ENCODE data around the gene CDH13.

DNA sequence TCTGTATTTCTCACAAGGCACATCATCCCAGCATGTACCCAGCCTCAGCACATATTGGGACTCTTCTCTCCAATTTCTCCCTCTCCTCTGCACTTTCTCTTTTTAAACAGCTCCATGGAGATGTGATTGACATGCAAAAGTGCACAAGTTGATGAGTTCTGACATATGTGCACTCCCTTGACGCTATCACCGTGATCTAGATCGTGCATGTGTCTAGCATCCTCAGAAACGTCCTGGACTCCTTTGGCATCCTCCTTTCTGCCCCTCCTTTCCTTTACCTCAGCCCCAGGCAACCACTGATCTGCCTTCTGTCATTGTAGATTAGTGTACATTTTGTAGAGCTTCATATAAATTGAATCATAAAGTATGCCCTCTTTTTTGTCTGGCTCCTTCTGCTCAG, 1073.0 kb downstream of the CDH13 start:
- TF ChIP-seq POLR2AphosphoS5 (IDR thresholded peaks at IDR 0.05; ENCODE audit: insufficient read depth, low read depth, low read length), result no peak
- TF ChIP-seq, protein P1, sequence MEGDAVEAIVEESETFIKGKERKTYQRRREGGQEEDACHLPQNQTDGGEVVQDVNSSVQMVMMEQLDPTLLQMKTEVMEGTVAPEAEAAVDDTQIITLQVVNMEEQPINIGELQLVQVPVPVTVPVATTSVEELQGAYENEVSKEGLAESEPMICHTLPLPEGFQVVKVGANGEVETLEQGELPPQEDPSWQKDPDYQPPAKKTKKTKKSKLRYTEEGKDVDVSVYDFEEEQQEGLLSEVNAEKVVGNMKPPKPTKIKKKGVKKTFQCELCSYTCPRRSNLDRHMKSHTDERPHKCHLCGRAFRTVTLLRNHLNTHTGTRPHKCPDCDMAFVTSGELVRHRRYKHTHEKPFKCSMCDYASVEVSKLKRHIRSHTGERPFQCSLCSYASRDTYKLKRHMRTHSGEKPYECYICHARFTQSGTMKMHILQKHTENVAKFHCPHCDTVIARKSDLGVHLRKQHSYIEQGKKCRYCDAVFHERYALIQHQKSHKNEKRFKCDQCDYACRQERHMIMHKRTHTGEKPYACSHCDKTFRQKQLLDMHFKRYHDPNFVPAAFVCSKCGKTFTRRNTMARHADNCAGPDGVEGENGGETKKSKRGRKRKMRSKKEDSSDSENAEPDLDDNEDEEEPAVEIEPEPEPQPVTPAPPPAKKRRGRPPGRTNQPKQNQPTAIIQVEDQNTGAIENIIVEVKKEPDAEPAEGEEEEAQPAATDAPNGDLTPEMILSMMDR (IDR thresholded peaks at IDR 0.05; ENCODE audit: extremely low read depth in 1 of 2, insufficient read depth in 1 of 2, low read depth in 1 of 2, low read length in 2 of 2), result no peak
- TF ChIP-seq MYC (IDR thresholded peaks at IDR 0.05; ENCODE audit: low read depth, low read length), result no peak
- TF ChIP-seq, protein P2, sequence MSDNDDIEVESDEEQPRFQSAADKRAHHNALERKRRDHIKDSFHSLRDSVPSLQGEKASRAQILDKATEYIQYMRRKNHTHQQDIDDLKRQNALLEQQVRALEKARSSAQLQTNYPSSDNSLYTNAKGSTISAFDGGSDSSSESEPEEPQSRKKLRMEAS (IDR thresholded peaks at IDR 0.05; ENCODE audit: insufficient read depth, insufficient read length), result no peak
- TF ChIP-seq EZH2 (IDR thresholded peaks at IDR 0.05; ENCODE audit: borderline replicate concordance, low read depth, low read length, severe bottlenecking), result no peak

Data from endothelial cell of umbilical vein (primary cell).